Fibroblast of pulmonary artery (primary cell): ENCODE data around the gene IGLON5.

Source experiments
- DNase-seq: peaks from one replicate; pipeline ENCODE4 v3.0.0-alpha.2; 2010; ENCODE audit warnings: low read depth
- H3K4me3 ChIP-seq: replicated peaks from 2 replicates; pipeline ENCODE4 v1.5.1; 2011; ENCODE audit warnings: low read depth, mild to moderate bottlenecking, control low read depth, low read length, moderate library complexity
- TF ChIP-seq, protein P1 (sequence below): IDR thresholded peaks from 2 replicates; pipeline ENCODE4 v1.5.1; 2011; ENCODE audit warnings: mild to moderate bottlenecking, control low read depth, low read length, inconsistent platforms; ENCODE audit errors: missing control alignments

IGLON5 gene

DNA sequence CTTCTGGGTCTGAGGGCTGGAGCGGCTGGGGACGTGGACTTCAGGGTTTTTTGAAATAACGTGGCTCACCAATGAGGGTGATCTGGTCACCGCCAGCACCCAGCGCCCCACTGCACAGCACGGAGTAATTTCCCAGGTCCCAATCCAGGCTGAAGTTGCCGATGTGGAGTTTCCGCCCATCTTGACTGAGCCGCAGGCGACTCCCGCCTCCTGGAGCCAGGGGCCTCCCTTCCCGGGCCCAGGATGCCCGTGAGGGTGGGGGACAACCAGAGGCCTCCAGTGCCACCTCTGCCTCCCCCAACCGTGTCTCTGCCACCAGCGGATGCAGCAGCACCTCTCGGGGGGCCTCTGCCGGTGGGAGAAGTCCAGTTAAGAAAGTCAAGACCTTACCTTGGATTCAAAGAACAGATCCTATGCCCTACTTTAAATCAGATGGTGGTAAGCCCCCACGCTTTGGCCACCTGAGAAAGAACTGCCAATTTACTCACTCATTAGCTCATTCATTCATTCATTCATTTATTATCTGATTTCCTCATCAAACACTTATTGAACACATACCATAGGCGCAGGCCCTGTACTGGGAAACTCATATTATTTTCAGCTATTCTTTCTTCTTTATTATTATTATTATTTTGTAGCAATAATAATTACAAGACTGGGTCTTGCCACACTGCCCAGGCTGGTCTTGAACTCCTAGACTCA, 26.6 kb downstream of the IGLON5 start:
- no peak overlapping the region for H3K4me3 ChIP-seq
- TF ChIP-seq, protein P1, sequence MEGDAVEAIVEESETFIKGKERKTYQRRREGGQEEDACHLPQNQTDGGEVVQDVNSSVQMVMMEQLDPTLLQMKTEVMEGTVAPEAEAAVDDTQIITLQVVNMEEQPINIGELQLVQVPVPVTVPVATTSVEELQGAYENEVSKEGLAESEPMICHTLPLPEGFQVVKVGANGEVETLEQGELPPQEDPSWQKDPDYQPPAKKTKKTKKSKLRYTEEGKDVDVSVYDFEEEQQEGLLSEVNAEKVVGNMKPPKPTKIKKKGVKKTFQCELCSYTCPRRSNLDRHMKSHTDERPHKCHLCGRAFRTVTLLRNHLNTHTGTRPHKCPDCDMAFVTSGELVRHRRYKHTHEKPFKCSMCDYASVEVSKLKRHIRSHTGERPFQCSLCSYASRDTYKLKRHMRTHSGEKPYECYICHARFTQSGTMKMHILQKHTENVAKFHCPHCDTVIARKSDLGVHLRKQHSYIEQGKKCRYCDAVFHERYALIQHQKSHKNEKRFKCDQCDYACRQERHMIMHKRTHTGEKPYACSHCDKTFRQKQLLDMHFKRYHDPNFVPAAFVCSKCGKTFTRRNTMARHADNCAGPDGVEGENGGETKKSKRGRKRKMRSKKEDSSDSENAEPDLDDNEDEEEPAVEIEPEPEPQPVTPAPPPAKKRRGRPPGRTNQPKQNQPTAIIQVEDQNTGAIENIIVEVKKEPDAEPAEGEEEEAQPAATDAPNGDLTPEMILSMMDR = no peak
- no peak for DNase-seq

DNA sequence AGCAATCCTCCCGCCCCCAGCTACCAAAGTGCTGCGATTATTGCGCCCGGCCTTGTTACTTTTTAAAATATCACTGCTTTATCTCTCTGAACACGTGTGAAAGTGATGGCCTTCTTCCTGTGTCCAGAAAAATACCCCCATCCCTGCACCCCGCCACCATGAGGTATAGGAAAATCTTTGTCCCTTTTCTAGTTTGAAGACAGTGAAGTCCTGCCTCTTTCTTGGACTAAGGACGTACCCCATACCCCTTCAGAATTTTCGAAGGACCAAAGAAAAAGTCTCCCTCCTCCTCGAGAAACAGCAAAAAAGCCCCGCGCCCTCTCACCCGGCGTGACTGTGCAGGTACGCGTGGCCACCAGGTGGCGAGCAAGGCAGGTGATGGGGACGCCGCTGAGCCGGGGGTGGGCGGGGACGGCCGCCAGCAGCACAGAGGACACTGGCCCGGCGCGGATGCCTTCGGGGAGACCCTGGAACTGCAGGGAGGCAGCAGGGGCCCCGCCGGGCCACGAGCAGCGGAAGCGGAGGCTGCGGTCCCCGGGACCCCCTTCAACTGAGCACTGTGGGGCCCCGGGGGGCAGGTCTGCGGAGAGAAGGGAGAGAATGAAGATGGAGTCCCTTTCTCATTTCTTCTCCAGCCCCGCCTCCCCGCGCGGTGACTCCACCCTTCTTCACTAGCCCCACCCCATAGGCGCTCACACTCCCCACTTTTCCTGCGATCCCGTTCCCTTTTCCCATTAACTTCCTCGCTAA, 27.3 kb downstream of the IGLON5 start:
- peak; percentile 74 for DNase-seq
- peak overlapping the region; percentile 71 for H3K4me3 ChIP-seq
- TF ChIP-seq, protein P1 = peak; percentile 64

DNA sequence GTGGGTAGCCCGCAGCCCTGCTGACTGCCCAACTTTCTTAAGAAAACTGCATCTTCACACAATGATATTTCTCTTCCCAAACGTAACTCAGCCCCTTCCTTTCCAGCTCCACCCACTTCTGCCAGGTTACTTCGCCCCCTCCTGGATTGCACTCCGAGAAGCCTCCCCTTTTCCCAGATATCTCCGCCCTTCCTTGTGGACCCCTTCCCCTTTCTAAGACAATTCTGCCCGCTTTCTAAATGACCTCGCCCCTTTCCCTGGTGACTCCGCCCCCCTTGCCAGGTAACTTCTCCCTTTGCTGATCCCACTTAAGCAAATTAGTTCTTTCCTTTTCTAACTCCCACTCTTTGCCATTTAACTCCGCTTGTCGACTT, 27.9 kb downstream of the IGLON5 start:
- peak overlapping the region; percentile 71 for H3K4me3 ChIP-seq
- TF ChIP-seq, protein P1 = peak; percentile 6
- DNase-seq = no peak

DNA sequence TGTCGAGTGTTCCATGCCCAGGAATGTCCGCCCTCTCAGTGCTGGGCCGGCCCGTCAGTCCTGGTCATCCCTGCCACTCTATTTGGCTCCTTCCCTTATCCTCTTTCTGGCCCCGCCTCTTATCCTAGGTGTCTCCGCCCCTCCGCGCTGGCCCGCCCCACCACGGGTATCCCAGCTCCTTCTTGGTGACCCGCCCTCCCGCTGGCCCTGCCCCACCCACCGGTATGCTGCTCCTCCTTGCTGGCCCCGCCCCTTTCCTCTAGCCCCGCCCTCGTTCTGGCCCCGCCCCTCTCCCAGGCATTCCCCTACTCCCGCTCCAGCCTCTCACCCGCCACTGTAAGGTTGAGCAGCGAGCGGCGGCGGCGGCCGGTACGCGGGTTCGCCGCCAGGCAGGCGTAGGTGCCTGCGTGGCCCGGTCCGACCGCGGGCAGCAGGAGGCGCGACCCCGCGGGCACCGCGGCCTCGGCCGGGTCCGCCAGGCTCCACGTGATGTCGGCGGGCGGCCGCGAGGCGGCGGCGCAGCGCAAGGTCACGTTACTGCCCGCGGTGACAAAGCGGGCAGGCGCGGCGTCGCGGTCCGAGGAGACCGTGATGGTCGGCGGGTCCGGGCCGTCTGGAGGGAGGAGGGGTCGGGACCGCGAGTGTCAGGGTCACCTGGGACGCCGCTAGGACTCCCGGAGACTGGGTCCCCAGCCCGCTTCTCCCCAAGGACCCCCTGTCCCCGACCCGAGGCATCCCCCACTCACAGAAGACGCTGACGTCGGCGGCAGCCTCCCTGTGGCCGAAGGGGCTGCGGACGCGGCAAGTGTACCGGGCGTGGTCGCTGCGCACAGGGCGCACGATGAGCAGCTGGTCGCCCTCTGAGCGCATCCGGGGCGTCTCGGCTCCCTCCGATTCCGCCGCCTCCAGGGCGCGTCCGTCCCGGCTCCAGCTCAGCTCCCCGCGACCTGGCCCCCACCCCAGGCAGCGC, 28.5 kb downstream of the IGLON5 start:
- TF ChIP-seq, protein P1 = no peak
- DNase-seq = peak; percentile 98
- H3K4me3 ChIP-seq = peak overlapping the region; percentile 71

DNA sequence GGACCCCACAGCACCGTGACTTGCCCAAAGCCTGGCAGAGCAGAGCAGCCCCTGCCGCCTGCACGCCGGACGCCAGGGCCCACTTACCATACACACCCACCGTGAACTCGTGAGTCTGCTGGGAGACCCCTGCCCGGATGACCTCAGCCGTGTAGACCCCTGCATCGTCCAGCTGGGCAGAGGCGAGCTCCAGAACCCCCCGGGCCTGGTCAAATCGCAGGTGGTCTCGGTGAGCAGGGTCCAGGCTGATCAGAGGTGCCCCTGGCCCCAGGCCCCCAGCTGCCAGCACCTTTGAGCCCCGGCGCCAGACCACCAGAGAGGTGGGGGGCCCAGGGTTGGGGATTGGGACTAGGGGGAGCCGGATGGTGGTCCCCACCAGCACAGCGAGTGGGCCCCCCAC, 29.6 kb downstream of the IGLON5 start:
- DNase-seq = no peak
- TF ChIP-seq, protein P1 = no peak
- H3K4me3 ChIP-seq = no peak overlapping the region

DNA sequence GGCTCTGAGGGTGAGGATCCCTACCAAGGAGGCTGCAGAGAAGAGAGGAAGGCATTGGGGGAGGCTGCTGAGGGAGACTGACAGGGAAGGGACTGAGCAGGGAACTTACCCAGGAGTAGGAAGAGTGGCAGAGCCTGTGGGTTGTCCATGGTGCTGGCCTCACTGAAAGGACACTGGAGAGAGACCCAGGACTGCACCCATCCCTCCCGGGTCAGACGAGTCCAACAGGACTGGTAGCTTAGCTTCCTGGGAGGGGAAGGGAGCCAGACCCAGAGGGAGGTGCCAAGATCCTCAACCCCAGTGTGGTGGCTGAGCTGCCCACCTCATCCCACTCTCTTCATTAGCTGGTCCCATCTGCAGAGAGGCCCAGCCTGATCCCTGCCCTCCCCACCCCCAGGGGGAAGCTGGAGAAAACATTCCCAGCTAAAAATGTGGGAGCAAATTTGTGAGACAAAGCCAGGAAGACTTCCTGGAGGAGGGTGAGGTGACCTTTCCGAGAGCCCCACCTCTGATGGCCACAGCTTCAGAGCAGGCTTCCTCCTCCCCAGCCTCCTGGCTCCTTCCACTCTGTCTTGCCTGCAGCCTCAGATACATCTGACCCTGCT, 30.6 kb downstream of the IGLON5 start, which contains the start of gene VSIG10L:
Gene VSIG10L, minus strand, starts transcription at position 164 of the 605 bp plus-strand sequence. Its CDS starts 15 bp downstream, at position 149.
- no peak within 1 kb of the TSS for H3K4me3 ChIP-seq
- TF ChIP-seq, protein P1 = no peak
- no peak for DNase-seq
